HepG2 (cell line): Measurements from ENCODE around the gene NEUROD6. TPM values are rescaled to one million over a fixed set of nuclear protein-coding genes. Genes with fewer than 3 reads are reported as not detected.

Experiments
- polyA plus RNA-seq, 8 experiments: library from polyadenylated mRNA; depleted of rRNA in 3 of 8; stranded (reverse) in 7 of 8; unstranded in 1 of 8; fragments of >200 nt; fragmentation: Illumina TruSeq in 4 of 8; extraction: Trizol in 4 of 8; gene quantifications; 2 replicates each; pipeline versions ENCODE4 v1.2.1 to v1.2.3, GENCODE V29; 2011 to 2016; ENCODE audit warnings: low read depth in 4 of 8, missing spikeins in 1 of 8, mixed read lengths in 1 of 8; ENCODE audit not compliant: insufficient read depth in 1 of 8
- small RNA-seq, 3 experiments: library from RNA; depleted of rRNA; stranded (forward); fragments of <200 nt; gene quantifications; one replicate each; pipeline ENCODE3, GENCODE V24; 2012; ENCODE audit warnings: low read depth in 2 of 3, low replicate concordance in 1 of 3; ENCODE audit not compliant: insufficient read length in 3 of 3, insufficient read depth in 2 of 3
- total RNA-seq, 5 experiments: library from RNA; depleted of rRNA; stranded (reverse); fragments of >200 nt; fragmentation: Illumina TruSeq; extraction: Trizol; gene quantifications; 2 replicates each; pipeline ENCODE4 v1.2.3, GENCODE V29; 2016; ENCODE audit warnings: low read depth in 1 of 5

NEUROD6 gene
- total and polyA plus RNA-seq, 2 of the 13 experiments (the other 11 are each of a cell fraction or from before 2014, with no cell fraction given), result not detected

Small RNA genes within 50 kb of the gene (small RNA-seq; reads per million reads assigned to genes)
- 0 reads per million in 3 experiments for gene AC006380.1

Other genes with a start within 250 kb of the NEUROD6 start
- gene ITPRID1, start 173.4 kb upstream of the NEUROD6 start, total RNA-seq (2016; rRNA removed; fragmentation: Illumina TruSeq; extraction: Trizol), result not detected in 2 replicates
- not detected in 2 replicates for gene ITPRID1, start 173.4 kb upstream of the NEUROD6 start, polyA plus RNA-seq (2011; rRNA removed)